ENCODE results near the gene ABCC12. TPM values are rescaled to one million over a fixed set of nuclear protein-coding genes. Genes with fewer than 3 reads are reported as not detected.

Gene ABCC12
- total and polyA plus RNA-seq, 2 of the 4 experiments (the other 2 are of a cell fraction), result under 0.01 TPM; not detected in 1

DNA sequence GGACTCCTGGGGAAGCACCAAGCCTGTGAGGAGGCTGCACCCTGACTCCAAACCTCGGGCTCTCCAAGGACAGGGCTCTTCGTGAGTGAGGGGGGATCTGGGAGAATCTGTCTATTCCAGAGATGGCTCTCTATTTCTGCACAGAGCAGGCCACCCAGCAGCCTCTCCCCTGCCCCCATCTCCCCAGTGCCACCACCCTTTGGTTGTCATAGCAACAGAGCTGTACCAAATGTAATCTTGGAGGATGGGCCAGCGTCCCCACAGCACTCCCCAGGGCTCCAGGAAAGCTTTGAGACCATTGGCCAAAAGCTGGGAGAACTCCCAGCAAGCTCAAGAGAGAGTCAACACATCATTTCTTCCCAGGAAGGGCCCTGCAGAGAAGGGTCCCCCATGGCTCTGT is 49.3 kb downstream of the ABCC12 start:
- 0% methylated on average over 1 of the region's 3 CpGs; no CpG with 5 or more reads in 1 of the 2 experiments for WGBS, 2 experiments (ENCODE audit: extremely low coverage in 2 of 2, insufficient read length in 1 of 2)
- TF ChIP-seq SMC3 (IDR thresholded peaks at IDR 0.05; ENCODE audit: low read depth, low read length) (no peak), CEBPB (IDR thresholded peaks at IDR 0.05; ENCODE audit: low read depth, low read length) (no peak), NFE2L2 (IDR thresholded peaks at IDR 0.05; ENCODE audit: low read depth, low read length) (no peak), CHD1 (IDR thresholded peaks at IDR 0.05; ENCODE audit: low read depth, low read length) (no peak), RAD21 (IDR thresholded peaks at IDR 0.05; ENCODE audit: low read length) (no peak), POLR2A (IDR thresholded peaks at IDR 0.05; ENCODE audit: low read depth, low read length) (no peak), RCOR1 (IDR thresholded peaks at IDR 0.05; ENCODE audit: insufficient replicate concordance, low read length) (no peak), BHLHE40 (IDR thresholded peaks at IDR 0.05; ENCODE audit: low read depth, low read length) (no peak)
- TF ChIP-seq, protein P1, sequence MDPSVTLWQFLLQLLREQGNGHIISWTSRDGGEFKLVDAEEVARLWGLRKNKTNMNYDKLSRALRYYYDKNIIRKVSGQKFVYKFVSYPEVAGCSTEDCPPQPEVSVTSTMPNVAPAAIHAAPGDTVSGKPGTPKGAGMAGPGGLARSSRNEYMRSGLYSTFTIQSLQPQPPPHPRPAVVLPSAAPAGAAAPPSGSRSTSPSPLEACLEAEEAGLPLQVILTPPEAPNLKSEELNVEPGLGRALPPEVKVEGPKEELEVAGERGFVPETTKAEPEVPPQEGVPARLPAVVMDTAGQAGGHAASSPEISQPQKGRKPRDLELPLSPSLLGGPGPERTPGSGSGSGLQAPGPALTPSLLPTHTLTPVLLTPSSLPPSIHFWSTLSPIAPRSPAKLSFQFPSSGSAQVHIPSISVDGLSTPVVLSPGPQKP (IDR thresholded peaks at IDR 0.05; ENCODE audit: borderline replicate concordance, low read depth, low read length), result no peak
- TF ChIP-seq, protein P2, sequence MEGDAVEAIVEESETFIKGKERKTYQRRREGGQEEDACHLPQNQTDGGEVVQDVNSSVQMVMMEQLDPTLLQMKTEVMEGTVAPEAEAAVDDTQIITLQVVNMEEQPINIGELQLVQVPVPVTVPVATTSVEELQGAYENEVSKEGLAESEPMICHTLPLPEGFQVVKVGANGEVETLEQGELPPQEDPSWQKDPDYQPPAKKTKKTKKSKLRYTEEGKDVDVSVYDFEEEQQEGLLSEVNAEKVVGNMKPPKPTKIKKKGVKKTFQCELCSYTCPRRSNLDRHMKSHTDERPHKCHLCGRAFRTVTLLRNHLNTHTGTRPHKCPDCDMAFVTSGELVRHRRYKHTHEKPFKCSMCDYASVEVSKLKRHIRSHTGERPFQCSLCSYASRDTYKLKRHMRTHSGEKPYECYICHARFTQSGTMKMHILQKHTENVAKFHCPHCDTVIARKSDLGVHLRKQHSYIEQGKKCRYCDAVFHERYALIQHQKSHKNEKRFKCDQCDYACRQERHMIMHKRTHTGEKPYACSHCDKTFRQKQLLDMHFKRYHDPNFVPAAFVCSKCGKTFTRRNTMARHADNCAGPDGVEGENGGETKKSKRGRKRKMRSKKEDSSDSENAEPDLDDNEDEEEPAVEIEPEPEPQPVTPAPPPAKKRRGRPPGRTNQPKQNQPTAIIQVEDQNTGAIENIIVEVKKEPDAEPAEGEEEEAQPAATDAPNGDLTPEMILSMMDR (conservative IDR thresholded peaks at IDR 0.05; ENCODE audit: low read depth, low read length), result no peak
- Histone ChIP-seq H3K23ac (ENCODE audit: low read depth, low read length) (no peak overlapping the region), H2AFZ (replicated peaks; ENCODE audit: low read length, poor library complexity) (no peak overlapping the region), H2AK5ac (ENCODE audit: low read depth, low read length) (no peak overlapping the region), H3K56ac (ENCODE audit: extremely low read depth, insufficient read depth, low read length) (no peak overlapping the region), H4K5ac (ENCODE audit: low read depth, low read length) (no peak overlapping the region), H3K18ac (ENCODE audit: low read depth, low read length) (no peak overlapping the region), H2BK20ac (ENCODE audit: low read depth, low read length) (no peak overlapping the region), H3K9me1 (ENCODE audit: insufficient read depth, low read length) (no peaks in the 10 kb centered on the region), H3K4me1 (ENCODE audit: control insufficient read depth, insufficient read depth, low read length) (no peaks in the 10 kb centered on the region; the same call in 1 of the 2 replicates), H3K14ac (replicated peaks; ENCODE audit: low read depth, low read length) (no peak overlapping the region), H2BK120ac (ENCODE audit: low read depth, low read length) (no peak overlapping the region), H2BK15ac (ENCODE audit: low read depth, low read length) (no peak overlapping the region), H3K4me2 (ENCODE audit: low read depth, low read length) (no peak overlapping the region), H3K4ac (ENCODE audit: low read depth, low read length) (no peak overlapping the region), H3K9ac (ENCODE audit: low read depth, low read length) (no peak overlapping the region), H3K79me1 (ENCODE audit: low read depth in 1 of 2, low read length in 2 of 2) (no peaks in the 10 kb centered on the region), H4K91ac (ENCODE audit: insufficient read depth, low read depth, low read length) (no peak overlapping the region), H3K27ac (ENCODE audit: insufficient read depth, low read length) (no peak overlapping the region), H4K8ac (ENCODE audit: low read depth in 2 of 2, low read length in 2 of 2) (no peak overlapping the region), H3K27me3 (ENCODE audit: control insufficient read depth, insufficient read depth, low read length) (peaks cover 25% of the 10 kb centered on the region), H2BK5ac (ENCODE audit: low read depth, low read length, poor library complexity, severe bottlenecking) (no peak overlapping the region), H4K20me1 (ENCODE audit: insufficient read depth, low read length) (no peaks in the 10 kb centered on the region), H3K4me3 (ENCODE audit: insufficient read depth, low read depth, low read length) (no peak overlapping the region), H3K9me3 (ENCODE audit: control insufficient read depth, insufficient read depth, low read length) (no peaks in the 10 kb centered on the region), H3K36me3 (ENCODE audit: control insufficient read depth, insufficient read depth, low read length) (no peaks in the 10 kb centered on the region), H2AK9ac (replicated peaks; ENCODE audit: low read depth, low read length, poor library complexity) (peak overlapping the region; percentile 66)
- CTCF ChIA-PET, result no interaction called here
- ATAC-seq (ENCODE audit: low read depth), result no peak
- no TSS peak for BruUV-seq (replicated peaks)
- DNase-seq, result no peak
- in situ Hi-C loops (cut with MboI; ENCODE audit: low sequenced_read_pairs) (no loop called here), dilution Hi-C loops (cut with HindIII; ENCODE audit: low sequenced_read_pairs, unreplicated experiment) (no loop called here), intact Hi-C loops (cut with micrococcal nuclease) (no loop called here)
- POLR2A ChIA-PET (ENCODE audit: unreplicated experiment), result no interaction called here
